Activated CD8-positive, alpha-beta memory T cell treated with anti-CD3 and anti-CD28 coated beads, Interleukin-2, amount 50 U/mL, for 1 hour (primary cell): Measurements from ENCODE around the gene HTRA3.

Experiments
- DNase-seq: peaks from one replicate; pipeline ENCODE4 v3.0.0-alpha.2; 2020; ENCODE audit errors: extremely low read depth

HTRA3 gene

DNA sequence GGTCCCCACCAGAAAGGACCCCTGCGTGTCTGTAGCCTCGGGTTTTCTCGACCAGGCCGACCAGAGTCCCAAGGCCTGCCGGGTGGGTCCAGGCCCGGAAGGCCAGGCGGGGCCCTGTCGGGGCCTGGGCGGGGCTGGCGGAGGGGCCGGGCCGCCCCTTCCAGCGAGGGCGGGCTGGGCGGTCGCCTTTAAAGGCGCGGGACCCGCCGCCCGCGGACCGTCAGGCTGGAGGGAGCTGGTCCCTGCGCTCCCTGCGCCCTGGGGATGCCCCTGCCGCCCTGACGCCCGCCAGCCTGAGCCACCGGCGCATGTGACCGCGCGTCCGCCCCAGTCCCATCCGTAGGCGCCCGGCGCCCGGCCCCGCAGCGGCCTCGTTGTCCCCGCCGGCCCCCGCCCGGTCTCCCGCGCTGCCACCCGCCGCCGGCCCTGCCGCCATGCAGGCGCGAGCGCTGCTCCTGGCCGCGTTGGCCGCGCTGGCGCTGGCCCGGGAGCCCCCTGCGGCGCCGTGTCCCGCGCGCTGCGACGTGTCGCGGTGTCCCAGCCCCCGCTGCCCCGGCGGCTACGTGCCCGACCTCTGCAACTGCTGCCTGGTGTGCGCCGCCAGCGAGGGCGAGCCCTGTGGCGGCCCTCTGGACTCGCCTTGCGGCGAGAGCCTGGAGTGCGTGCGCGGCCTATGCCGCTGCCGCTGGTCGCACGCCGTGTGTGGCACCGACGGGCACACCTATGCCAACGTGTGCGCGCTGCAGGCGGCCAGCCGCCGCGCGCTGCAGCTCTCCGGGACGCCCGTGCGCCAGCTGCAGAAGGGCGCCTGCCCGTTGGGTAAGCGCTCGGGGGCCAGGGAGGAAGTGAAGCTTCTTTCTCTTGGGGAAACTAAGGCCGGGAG, at the start of gene HTRA3:
Gene HTRA3 (plus strand): TSS at position 220 of the 883 bp plus-strand sequence. CDS start 215 bp downstream, at position 435.
- no peak for DNase-seq

DNA sequence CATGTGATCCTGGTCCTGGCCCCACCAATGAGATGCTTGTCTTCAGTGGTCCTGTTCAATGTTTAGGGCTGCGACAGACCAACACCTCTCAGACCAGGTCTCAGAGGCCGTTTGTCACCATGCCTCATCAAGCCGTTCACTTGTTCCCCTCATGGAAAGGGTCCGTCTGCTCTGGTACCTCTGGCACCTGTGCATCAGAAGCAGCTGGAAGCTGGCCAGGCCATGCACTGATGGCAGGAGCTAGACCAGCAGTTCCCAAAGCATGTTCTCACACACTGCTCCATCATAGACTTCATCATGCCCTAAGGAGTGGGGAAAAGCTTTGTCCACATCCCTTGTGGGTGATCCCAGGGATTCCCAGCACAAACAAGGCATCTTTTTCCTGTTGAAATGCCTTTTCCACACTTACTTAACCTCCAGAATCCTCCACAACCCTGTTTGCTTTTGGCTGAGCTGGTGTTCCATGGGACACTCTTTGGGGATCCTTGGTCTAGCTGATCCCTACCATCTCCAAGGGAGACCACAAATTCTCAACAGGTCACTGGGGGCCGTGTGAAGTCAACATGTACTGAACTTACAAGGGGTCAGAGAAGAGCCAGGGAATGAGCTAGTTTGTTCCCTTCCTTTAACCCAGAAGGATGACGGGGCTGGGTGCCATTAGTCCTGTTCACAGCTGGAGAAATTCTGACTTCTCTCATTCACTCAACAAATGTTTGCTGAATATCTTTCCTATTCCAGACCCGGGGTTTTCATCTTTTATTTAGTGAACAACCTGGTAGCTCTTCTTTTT, 48.7 kb upstream of the HTRA3 start:
- no peak for DNase-seq

DNA sequence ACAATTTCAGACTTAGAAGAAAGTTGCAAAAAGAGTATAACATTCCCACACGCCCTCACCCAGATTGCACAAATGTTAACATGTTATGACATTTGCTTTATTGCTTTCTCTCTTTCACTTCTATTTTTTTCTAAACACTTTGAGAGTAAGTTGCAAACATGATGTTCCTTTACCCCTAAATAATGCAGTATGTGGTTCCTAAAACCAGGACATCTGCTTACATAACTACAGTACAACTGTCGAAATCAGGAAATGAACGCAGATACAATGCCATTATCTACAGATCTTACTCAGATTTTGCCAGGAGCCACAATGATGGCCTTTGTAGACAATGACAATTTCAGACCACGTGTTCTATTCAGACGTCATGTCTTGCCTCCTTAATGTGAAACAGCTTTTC, 48.1 kb upstream of the HTRA3 start:
- DNase-seq: no peak

DNA sequence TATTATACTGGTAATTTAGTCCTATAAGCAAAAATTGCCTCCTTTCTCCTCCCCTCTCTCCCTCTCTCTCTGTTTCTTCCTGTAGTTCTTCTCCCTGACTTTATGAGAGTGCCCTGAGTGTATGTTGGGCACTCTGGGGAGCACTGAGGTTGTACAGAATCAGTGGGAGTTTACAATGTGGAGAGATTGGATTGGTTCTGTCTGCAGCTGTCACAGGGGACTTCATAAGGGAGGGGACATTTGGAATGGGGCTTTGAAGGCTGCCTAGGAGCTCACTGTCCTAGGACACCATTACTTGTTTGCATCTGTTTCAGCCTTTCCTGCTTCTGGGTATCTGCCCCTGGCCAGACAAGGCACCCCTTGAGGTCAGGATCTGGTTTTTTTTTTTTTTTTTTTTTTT, 47.6 kb upstream of the HTRA3 start:
- DNase-seq: no peak

DNA sequence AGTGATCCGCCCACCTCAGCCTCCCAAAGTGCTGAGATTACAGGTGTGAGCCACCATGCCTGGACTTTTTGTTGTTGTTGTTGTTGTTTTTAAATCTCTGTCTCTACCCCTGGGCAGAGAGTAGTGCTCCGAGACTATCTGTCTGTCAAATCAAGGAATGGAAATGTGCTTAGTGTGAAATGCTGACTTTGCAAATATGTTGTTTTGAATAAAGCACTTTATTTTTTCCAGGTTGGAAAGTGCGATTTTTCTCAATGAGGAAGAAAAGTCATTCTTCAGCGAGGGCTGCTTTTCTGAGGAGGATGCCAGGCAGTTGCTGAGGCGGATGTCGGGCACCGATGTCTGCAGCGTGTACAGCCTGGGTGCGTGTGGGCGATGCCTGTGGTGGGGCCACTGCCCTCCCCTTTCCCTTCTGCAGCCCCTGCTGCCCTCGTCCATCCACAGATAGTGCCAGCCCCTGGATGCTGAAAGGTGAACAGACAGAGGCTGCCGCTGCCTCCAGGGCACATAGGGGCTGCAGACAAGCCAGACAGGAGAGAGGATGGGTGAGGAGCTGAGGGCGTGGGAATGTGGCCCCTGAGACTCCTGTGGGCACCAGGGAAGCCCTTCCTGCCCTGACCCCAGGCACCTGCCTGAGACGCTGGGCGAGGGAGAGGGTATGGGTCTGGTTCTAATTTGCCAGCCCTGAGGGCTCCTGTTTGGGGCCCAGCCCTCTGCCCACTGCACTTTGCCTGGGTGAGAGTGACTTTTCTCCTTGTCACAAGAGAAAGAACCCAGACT, 46.8 kb upstream of the HTRA3 start:
- DNase-seq: no peak

DNA sequence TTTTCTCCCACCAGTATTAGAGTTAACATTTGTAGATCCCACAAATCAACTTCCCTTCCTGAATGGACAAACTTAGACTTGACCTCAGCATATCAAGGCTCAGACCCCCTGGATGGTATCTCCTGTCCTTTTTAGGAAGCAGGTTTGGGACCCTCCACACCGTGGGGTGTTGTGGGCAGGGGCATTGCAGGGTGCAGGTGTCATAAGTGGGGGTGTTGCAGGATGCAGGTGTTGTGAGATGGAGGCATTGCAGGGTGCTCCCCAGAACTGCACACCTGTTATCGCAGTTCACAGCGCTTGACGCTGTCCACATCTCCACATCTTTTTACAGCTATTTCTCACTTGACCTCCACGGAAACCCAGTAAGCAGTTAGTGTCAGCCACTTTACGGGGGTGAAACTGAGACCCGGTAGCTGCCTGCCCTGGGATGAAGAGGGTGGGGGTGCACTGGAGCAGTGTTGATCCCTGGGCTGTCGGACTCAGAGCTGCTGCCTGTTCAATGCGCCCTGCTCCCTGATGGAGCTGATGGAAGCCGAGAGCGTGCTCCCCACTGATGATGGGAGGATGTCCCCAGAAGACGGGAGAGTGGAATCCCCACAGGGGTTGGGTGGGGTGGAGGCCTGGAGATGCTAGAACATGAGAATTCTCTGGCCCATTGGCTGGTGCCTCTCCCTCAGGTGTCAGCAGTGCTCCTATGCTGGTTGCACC, 45.1 kb upstream of the HTRA3 start:
- no peak for DNase-seq

DNA sequence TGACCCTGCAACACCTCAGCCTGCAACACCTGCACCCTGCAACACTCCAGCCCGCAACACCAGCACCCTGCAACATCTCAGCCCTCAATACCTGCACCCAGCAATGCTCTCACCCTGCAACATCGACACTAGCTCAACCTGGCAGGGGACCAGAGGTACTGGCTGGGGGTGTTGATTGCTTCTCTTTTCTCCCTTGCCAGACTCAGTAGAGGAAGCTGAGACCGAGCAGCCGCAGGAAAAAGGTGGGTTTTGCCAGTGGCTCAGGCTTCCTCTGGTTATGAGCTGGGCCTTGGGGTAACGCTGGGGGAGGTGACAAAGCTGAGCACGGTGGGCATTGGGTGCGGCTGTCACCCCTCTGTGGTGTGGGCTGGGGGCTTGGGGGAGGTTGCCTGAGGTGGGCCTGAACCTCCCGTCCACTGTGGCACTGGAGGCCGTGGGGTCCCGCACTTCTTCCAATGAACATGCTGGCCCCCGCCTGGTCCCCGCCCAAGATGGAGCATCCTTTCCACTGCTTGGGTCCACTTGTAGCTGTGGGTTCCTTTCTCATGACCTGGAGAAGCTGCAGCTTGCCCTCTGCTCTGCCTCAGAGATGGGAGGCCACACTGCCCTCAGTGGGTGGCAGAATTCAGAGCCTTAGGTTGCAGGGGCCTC, 44.5 kb upstream of the HTRA3 start:
- DNase-seq: no peak

DNA sequence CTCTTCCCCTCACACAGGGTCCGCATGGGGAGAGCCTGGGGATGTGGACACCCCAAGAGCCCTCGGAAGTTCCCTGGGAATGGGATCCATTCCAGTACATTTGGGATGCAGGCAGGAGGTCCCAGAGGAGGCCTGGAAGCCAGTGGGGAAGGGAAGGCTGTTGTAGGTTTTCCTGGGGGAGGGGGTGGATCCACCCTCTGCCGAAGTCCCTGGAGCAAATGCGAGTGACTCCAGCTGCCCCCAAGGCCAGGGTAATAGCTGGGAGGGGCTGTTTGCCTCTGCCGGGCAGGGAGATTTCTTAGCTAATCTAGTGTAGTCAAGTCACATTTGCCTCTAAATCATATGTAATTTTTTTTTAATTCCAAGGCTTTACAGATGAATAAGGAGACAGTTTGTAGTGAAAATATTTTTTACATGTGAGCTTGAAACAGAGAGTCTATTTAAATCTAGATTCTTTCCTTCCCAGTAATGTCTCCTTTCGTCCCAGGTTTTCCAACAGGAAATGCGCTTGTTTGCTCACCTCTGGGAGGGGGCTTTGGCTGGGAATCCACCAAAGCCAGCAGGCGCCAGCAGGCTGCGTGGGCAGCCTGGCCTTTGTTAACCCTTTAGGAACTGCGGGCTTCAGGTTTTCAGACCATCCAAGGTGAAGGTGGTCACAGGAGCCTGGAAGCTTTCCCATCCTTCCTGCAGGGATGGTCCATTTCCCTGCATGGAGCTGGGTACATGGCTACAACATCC, 43.7 kb upstream of the HTRA3 start:
- DNase-seq: no peak

DNA sequence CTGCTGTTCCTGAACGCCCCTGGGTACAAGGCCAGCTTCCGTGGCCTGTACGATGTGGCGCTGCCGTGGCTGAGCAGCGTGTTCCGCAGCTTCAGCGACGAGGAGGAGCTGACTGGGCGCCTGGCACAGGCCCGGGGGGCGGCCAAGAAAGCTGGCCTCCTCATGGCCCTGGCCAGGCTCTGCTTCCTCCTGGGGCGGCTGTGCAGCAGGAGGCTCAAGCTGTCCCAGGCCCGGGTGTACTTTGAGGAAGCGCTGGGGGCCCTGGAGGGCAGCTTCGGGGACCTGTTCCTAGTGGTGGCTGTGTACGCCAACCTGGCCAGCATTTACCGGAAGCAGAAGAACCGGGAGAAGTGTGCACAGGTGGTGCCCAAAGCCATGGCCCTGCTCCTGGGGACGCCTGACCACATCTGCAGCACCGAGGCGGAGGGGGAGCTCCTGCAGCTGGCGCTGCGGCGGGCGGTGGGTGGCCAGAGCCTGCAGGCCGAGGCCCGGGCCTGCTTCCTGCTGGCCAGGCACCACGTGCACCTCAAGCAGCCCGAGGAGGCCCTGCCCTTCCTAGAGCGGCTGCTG, 42.3 kb upstream of the HTRA3 start:
- DNase-seq: no peak

DNA sequence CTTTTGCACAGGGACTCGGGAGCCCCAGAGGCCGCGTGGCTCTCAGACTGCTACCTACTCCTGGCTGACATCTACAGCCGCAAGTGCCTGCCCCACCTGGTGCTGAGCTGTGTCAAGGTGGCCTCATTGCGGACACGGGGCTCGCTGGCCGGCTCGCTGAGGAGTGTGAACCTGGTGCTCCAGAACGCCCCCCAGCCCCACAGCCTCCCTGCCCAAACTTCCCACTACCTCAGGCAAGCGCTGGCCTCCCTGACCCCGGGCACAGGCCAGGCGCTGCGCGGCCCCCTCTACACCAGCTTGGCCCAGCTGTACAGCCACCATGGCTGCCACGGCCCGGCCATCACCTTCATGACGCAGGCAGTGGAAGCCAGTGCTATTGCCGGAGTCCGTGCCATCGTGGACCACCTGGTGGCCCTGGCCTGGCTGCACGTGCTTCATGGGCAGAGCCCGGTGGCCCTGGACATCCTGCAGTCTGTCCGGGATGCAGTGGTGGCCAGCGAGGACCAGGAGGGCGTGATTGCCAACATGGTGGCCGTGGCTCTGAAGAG, 41.7 kb upstream of the HTRA3 start:
- DNase-seq: no peak

DNA sequence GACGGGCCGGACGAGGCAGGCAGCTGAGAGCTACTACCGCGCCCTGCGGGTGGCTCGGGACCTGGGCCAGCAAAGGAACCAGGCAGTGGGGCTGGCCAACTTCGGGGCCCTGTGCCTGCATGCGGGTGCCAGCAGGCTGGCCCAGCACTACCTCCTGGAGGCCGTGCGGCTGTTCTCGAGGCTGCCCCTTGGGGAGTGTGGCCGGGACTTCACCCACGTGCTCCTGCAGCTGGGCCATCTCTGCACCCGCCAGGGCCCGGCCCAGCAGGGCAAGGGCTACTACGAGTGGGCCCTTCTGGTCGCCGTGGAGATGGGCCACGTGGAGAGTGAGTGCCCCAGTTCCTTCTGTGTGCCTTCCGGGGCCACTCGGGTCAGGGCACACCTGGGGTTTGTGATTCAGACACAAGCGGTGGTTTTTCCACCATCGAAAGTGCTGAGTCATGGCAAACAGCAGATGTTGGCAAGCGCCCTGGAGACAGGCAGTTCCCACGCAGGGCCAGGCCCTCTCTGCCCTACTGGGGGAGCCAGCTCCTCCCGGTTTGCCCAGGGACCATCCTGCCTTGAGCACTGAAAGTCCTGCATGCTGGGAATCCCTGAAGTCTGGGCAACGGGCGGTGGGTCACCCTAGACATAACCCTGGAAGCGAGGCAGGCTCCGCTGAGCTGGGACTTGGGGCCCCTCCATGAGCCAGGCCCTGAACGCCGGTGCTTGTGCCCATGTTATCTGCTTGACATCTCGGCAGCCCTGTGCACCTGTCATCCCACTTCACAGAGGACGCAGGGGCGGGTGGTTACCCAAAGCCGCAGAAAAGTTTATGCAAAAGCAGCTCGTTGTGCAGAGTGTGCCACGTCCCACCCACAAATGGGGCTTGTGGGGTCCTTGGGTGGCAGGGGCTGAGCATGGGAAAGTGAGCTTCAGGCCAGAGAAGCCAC, 41.0 kb upstream of the HTRA3 start:
- peak; percentile 40 for DNase-seq

DNA sequence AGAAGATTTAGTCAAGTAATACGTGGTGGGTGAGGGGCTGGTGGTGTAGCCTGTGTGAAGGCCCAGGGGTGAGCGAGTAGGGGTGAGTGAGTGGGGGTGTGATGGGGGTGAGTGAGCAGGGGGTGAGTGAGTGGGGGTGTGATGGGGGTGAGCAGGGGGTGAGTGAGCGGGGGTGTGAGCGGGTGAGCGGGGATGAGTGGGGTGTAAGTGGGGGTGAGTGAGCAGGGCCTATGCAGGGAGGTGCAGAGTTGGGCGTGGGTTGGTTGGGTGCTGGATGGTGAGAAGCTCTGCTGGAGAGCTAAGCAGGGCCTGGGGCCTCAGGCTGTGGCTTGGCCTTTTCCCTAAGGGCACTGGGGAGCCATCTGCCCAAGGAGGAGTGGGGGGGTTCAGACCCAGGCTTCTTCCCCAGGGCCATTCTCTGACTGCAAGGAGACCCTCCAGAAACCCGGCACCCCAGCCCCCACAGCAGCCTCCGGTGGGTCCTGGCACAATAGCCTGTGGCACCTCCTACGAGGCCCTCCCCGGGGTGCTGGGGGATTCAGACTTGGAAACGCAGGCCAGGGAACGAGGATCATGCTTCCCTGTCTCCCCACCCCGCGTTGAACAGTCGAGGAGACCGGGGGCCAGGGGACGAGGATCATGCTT, 40.1 kb upstream of the HTRA3 start:
- DNase-seq: no peak

DNA sequence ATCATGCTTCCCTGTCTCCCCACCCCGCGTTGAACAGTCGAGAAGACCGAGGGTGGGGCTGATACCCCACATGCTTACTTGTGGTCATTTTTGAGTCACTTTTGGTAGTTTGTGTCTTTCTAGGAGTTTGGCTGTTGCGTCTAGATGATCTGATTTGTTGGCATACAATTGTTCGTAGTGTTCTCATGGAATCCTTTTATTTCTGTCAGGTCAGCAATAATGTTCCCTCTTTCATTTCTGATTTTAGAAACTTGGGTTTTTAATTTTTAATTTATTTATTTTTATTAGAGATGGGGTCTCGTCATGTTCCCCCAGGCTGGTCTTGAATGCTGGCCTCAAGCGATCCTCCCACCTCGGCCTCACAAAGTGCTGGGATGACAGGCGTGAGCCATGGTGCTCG, 39.5 kb upstream of the HTRA3 start:
- DNase-seq: no peak

DNA sequence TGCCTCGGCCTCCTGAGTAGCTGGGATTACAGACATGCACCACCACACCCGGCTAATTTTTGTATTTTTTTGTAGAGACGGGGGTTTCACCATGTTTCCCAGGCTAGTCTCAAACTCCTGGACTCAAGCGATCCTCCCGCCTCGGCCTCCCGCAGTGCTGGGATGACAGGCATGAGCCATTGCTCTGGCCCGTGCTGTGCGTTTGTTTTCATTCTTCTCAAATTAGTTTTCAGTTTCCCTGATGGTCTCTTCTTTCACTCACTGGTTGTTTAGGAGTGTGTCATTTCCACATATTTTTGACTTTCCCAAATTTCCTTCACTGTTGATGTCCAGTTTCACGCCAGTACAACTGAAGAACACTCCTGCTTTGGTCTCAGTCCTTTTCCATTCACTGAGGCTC, 38.7 kb upstream of the HTRA3 start:
- no peak for DNase-seq

DNA sequence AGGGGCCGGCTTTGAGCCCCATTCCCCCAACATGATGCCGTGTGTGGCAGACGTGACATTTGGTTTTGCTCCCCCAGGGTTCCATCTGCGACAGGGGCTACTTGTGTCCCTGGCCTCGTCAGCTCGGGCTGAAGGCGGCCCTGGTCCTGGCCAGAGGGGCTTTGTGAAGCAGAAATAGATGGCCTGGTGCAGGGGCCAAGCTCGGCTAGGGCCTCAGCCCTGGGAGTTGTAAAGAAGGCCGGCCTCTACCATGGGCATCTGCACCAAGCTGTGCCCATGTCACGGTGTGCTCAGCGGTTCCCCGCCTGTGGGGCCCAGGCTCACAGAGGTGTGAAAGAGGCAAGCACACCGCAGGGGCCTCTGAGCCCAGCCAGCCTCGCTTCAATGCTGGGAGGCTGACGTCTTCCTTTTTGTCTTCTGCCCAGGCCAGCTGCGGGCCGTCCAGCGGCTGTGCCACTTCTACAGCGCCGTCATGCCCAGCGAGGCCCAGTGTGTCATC, 38.0 kb upstream of the HTRA3 start:
- no peak for DNase-seq

DNA sequence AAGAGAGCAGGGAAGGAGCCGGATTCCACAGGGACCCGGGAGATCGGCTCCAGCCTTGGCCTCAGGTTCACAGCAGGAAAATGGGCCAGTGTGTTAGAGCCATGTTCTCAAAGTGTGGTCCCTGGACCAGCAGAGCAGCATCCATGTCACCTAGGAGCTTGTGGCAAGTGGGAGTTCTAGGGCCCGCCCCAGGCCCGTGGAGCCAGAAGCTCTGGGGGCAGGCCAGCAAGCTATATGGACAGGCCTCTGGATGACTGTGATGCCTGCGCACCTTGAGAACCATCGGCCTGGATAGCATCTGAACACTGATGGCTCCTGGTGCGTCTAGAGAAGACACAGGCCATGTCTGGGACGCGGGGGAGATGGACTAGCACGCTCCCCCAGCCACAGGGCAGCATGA, 36.8 kb upstream of the HTRA3 start:
- DNase-seq: no peak

DNA sequence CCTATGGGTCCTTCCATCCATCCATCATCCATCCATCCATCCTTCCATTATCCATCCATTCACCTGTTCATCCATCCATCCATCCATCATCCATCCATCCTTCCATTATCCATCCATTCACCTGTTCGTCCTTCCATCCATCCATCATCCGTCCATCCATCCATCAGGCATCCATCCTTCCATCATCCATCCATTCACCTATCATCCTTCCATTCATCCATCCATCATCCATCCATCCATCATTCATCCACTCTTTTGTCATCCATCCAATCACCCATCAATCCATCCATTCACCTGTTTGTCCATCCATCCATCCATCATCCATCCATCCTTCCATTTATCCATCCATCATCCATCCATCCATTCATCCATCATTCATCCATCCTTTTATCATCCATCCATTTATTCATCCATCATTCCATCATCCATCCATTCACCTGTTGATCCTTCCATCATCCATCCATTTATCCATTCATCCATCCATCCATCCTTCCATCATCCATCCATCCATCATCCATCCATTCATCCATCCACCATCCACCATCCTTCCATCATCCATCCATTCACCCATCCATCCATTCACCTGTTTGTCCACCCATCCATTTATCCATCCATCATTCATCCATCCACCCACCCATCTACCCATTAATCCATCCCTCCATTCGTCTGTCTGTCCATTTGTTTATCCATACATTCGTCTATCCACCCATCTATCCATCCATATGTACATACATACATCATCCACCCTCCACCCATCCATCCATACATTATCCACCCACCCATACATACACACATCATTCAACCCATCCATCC, 35.7 kb upstream of the HTRA3 start:
- DNase-seq: no peak
